GM10266 (cell line): Measurements from ENCODE around the gene CCDC88B.

Experiments used
- DNase-seq: peaks from one replicate; pipeline ENCODE4 v3.0.0; 2012; ENCODE audit errors: extremely low spot score
- TF ChIP-seq, protein P1 (sequence below): IDR thresholded peaks from 2 replicates; pipeline ENCODE4 v1.5.1; 2012; ENCODE audit warnings: mild to moderate bottlenecking, low read depth; ENCODE audit not compliant: control insufficient read depth, insufficient read depth; ENCODE audit errors: missing control alignments

The CCDC88B gene

GRCh38 chr11:64379817-64380709, 40.1 kb downstream of the CCDC88B start:
- DNase-seq, result no peak
- TF ChIP-seq, protein P1, sequence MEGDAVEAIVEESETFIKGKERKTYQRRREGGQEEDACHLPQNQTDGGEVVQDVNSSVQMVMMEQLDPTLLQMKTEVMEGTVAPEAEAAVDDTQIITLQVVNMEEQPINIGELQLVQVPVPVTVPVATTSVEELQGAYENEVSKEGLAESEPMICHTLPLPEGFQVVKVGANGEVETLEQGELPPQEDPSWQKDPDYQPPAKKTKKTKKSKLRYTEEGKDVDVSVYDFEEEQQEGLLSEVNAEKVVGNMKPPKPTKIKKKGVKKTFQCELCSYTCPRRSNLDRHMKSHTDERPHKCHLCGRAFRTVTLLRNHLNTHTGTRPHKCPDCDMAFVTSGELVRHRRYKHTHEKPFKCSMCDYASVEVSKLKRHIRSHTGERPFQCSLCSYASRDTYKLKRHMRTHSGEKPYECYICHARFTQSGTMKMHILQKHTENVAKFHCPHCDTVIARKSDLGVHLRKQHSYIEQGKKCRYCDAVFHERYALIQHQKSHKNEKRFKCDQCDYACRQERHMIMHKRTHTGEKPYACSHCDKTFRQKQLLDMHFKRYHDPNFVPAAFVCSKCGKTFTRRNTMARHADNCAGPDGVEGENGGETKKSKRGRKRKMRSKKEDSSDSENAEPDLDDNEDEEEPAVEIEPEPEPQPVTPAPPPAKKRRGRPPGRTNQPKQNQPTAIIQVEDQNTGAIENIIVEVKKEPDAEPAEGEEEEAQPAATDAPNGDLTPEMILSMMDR, result no peak

DNA sequence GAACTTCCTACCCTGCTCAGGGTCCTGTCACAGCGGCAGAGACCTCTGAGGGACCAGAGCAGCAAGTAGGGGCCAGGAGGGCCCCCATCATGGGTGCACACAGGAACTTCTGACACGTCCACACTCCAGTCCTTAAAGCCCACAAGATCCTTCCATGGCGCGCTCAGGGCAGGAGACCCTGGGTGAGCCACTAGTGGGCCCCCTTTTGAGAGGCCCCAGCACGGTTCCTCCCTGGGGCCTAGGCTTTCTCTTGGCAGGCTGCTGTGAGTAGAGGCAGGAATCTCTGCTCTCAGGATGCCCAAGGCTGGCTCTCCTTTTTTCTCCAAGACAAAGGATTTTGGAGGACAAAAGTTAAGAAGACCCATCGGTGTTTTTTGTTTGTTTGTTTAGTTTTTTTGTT, 41.3 kb downstream of the CCDC88B start:
- TF ChIP-seq, protein P1, result no peak
- no peak for DNase-seq

GRCh38 chr11:64382047-64382446, 42.0 kb downstream of the CCDC88B start:
- TF ChIP-seq, protein P1, result no peak
- DNase-seq, result no peak

DNA sequence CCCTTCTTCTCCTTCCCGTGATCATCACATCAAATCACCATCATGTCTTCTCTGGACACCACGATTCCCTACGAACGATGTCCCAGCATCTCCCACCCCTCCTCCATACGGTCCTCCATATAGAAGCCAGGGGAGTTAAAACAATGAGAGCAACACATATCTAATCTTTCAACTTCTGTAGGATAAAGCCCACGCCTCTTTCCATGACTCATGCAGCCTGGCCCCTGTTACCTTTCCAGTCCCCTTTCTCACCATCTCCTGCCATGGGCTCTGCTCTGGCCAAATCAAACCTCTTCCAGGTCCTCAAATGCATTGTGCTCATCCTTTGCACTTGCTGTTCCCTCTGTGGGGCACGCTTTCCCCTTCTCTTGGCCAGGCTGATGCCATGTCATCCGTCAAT, 42.6 kb downstream of the CCDC88B start:
- no peak for DNase-seq
- TF ChIP-seq, protein P1, result no peak

DNA sequence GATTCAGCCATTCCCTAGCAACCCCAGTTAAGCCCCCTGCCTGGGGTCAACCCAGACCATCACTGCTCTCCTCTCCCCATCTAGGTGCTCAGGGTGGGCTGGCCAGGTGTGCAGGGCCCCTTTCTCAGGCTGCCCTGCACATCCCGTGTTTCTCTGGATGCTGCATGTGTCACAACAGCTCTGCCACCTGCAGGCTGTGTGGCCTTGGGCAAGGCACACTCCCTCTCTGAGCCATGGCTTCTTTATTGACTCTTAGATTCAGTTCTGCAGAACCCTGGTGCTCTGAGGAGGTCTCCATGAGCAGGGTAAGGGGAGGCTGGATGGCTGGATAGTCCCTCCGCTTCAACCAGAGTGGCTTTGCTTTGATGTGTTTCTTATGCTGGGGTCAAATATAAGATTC, 43.6 kb downstream of the CCDC88B start:
- TF ChIP-seq, protein P1, result no peak
- no peak for DNase-seq

- TF ChIP-seq, protein P1, result no peak
Measured at GRCh38 chr11:64384028-64384737, 44.2 kb downstream of the CCDC88B start.

More at GRCh38 chr11:64384028-64384737, 44.2 kb downstream of the CCDC88B start:
- no peak for DNase-seq
